Measurements from ENCODE around the gene SNX30. TPM values are rescaled to one million over a fixed set of nuclear protein-coding genes. Genes with fewer than 3 reads are reported as not detected.
"Not testable (repeated sequence)": the region's sequence is repeated elsewhere in the genome, so short reads cannot be mapped to it uniquely, and the experiment has no call there.

Gene SNX30
- 10 to 100 TPM; 12.0 to 21.3 (median 19.4) TPM for polyA plus RNA-seq (ENCODE audit: insufficient read length in 4 of 4)

GRCh38 chr9:112750016-112750763 is at the start of gene SNX30:
SNX30 (plus strand) TSS chr9:112750760; CDS start chr9:112751002, 242 bp downstream.
- DNase-seq (ENCODE audit: low read depth in 4 of 4, low spot score in 3 of 4) = peak; percentile 66 to 85 (median 83)

GRCh38 chr9:112703304-112703703 is 47.3 kb upstream of the SNX30 start:
- no peak for DNase-seq (ENCODE audit: low read depth in 4 of 4, low spot score in 3 of 4)

- no peak for DNase-seq (ENCODE audit: low read depth in 4 of 4, low spot score in 3 of 4)
Measured at GRCh38 chr9:112705768-112706427, 44.7 kb upstream of the SNX30 start.

- DNase-seq (ENCODE audit: low read depth in 4 of 4, low spot score in 3 of 4) = no peak
Measured at GRCh38 chr9:112711050-112711689, 39.4 kb upstream of the SNX30 start.

- DNase-seq (ENCODE audit: low read depth in 4 of 4, low spot score in 3 of 4) = no peak
Measured at GRCh38 chr9:112712678-112713077, 37.9 kb upstream of the SNX30 start.

- DNase-seq (ENCODE audit: low read depth in 4 of 4, low spot score in 3 of 4) = peak; percentile 90 to 95 (median 92)
Measured at GRCh38 chr9:112717661-112718331, 32.8 kb upstream of the SNX30 start, which contains the start of gene INIP. INIP (minus strand) TSS chr9:112718117; CDS start chr9:112716485, 1,632 bp downstream.

GRCh38 chr9:112719241-112719691 is 31.3 kb upstream of the SNX30 start:
- DNase-seq (ENCODE audit: low read depth in 4 of 4, low spot score in 3 of 4) = no peak

- no peak for DNase-seq (ENCODE audit: low read depth in 4 of 4, low spot score in 3 of 4)
Measured at GRCh38 chr9:112719696-112720095, 30.9 kb upstream of the SNX30 start.

- DNase-seq (ENCODE audit: low read depth in 4 of 4, low spot score in 3 of 4) = no peak
Measured at GRCh38 chr9:112720113-112720780, 30.3 kb upstream of the SNX30 start.

- DNase-seq (ENCODE audit: low read depth in 4 of 4, low spot score in 3 of 4) = not testable (repeated sequence)
Measured at GRCh38 chr9:112722749-112723148, 27.8 kb upstream of the SNX30 start.

GRCh38 chr9:112725961-112726360 is 24.6 kb upstream of the SNX30 start:
- DNase-seq (ENCODE audit: low read depth in 4 of 4, low spot score in 3 of 4) = no peak

- DNase-seq (ENCODE audit: low read depth in 4 of 4, low spot score in 3 of 4) = no peak
Measured at GRCh38 chr9:112726428-112726827, 24.1 kb upstream of the SNX30 start.

- no peak for DNase-seq (ENCODE audit: low read depth in 4 of 4, low spot score in 3 of 4)
Measured at GRCh38 chr9:112728401-112728800, 22.2 kb upstream of the SNX30 start.

- no peak for DNase-seq (ENCODE audit: low read depth in 4 of 4, low spot score in 3 of 4)
Measured at GRCh38 chr9:112731971-112732370, 18.6 kb upstream of the SNX30 start.

GRCh38 chr9:112734892-112735291 is 15.7 kb upstream of the SNX30 start:
- no peak for DNase-seq (ENCODE audit: low read depth in 4 of 4, low spot score in 3 of 4)

GRCh38 chr9:112743216-112743836 is 7.2 kb upstream of the SNX30 start:
- DNase-seq (ENCODE audit: low read depth in 4 of 4, low spot score in 3 of 4) = no peak

GRCh38 chr9:112744177-112744576 is 6.4 kb upstream of the SNX30 start:
- DNase-seq (ENCODE audit: low read depth in 4 of 4, low spot score in 3 of 4) = no peak

GRCh38 chr9:112747094-112747493 is 3.5 kb upstream of the SNX30 start:
- no peak for DNase-seq (ENCODE audit: low read depth in 4 of 4, low spot score in 3 of 4)

GRCh38 chr9:112750764-112751055 is 150 bp downstream of the SNX30 start:
- no peak for DNase-seq (ENCODE audit: low read depth in 4 of 4, low spot score in 3 of 4)

Measured in left renal pelvis (tissue), 4 donors.